ENCODE results near the gene SESN1.

SESN1 gene

GRCh38 chr6:109002051-109002697, 92.5 kb downstream of the SESN1 start:
- DNase-seq (ENCODE audit: low spot score) = no peak
- ChIA-PET POLR2A (ENCODE audit: low non-redundant PET) (no interaction called here), CTCF (no interaction called here)
- TF ChIP-seq, protein P1, sequence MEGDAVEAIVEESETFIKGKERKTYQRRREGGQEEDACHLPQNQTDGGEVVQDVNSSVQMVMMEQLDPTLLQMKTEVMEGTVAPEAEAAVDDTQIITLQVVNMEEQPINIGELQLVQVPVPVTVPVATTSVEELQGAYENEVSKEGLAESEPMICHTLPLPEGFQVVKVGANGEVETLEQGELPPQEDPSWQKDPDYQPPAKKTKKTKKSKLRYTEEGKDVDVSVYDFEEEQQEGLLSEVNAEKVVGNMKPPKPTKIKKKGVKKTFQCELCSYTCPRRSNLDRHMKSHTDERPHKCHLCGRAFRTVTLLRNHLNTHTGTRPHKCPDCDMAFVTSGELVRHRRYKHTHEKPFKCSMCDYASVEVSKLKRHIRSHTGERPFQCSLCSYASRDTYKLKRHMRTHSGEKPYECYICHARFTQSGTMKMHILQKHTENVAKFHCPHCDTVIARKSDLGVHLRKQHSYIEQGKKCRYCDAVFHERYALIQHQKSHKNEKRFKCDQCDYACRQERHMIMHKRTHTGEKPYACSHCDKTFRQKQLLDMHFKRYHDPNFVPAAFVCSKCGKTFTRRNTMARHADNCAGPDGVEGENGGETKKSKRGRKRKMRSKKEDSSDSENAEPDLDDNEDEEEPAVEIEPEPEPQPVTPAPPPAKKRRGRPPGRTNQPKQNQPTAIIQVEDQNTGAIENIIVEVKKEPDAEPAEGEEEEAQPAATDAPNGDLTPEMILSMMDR (conservative IDR thresholded peaks at IDR 0.05; ENCODE audit: low read depth) = no peak
- no peak overlapping the region for H3K27ac ChIP-seq

DNA sequence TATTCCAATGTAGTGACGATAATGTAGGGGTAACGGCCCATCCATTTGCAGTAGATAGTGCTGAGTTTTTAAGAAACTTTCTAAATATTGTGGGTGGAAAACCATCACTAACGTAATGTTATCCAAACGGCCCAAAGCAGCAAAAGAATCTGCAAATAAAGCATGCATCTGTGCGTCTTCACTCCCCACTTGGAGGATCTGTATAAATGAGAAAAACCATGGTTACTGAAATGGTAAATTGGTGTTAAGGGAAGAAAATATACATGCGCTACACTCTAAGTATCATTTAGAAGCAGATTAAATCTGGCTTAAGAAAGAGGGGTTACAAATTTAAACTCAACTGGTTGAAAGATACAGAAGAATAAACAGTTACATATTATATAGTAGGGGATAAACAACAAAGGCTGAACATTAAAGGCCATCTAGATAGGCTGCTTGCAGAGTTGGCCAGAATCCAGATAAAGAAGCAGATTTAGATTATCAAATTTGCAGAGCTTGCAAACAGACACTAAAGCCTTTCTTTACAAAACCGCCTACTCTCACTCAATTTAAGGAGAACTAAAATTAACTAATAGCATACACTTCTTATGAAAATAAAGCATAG, 93.3 kb downstream of the SESN1 start:
- DNase-seq (ENCODE audit: low spot score) = no peak
- ChIA-PET CTCF (no interaction called here), POLR2A (ENCODE audit: low non-redundant PET) (no interaction called here)
- TF ChIP-seq, protein P1 (conservative IDR thresholded peaks at IDR 0.05; ENCODE audit: low read depth) = no peak
- H3K27ac ChIP-seq = no peak overlapping the region

GRCh38 chr6:109000289-109000688, 94.4 kb downstream of the SESN1 start:
- TF ChIP-seq, protein P1 (conservative IDR thresholded peaks at IDR 0.05; ENCODE audit: low read depth) = no peak
- CTCF ChIA-PET = no interaction called here
- DNase-seq (ENCODE audit: low spot score) = no peak
- no peak overlapping the region for H3K27ac ChIP-seq
- POLR2A ChIA-PET (ENCODE audit: low non-redundant PET) = no interaction called here

DNA sequence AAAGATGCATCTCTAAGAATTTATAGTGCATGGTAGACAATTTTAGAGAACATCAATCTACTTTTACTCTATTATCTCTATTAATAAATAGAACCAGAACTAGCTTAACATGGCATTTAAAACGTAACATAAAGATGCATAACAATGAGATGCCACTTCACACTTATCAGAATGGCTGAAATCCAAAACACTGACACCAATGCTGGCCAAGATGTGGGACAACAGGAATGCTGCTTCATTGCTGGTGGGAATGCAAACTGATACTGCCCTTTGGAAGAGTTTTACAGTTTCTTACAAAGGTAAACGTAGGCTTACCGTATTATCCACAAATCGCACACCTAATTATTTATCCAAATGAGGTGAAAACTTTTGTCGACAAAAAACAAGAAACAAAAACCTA, 95.2 kb downstream of the SESN1 start:
- TF ChIP-seq, protein P1 (conservative IDR thresholded peaks at IDR 0.05; ENCODE audit: low read depth) = no peak
- CTCF ChIA-PET = interaction anchor here (0.5 kb wide), 1 partner anchor 8 kb away, joined by 4 read pairs; no protein-coding TSS in a partner anchor
- H3K27ac ChIP-seq = no peak overlapping the region
- POLR2A ChIA-PET (ENCODE audit: low non-redundant PET) = no interaction called here
- DNase-seq (ENCODE audit: low spot score) = no peak

GRCh38 chr6:108998485-108998884, 96.2 kb downstream of the SESN1 start:
- DNase-seq (ENCODE audit: low spot score) = no peak
- H3K27ac ChIP-seq = no peak overlapping the region
- TF ChIP-seq, protein P1 (conservative IDR thresholded peaks at IDR 0.05; ENCODE audit: low read depth) = no peak
- POLR2A ChIA-PET (ENCODE audit: low non-redundant PET) = no interaction called here
- CTCF ChIA-PET = no interaction called here

DNA sequence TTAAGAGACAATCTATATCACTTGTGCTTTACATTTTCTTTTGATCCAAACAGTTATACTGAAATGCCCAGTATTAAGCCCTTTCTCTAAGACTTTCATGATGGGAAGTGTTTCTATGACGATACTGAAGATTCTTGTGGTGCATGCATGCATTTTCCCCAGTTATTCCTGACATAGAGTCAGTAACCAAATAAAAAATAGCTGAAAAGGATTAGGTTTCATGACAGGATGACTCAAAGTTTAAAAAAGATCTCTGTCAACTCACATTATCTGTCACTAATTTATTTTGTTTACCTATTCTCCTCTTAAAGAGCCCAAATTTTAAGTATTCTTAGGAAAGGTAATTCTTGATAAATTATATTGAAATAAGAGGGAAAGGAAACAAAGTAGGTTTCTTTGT, 98.4 kb downstream of the SESN1 start:
- TF ChIP-seq, protein P1 (conservative IDR thresholded peaks at IDR 0.05; ENCODE audit: low read depth) = no peak
- POLR2A ChIA-PET (ENCODE audit: low non-redundant PET) = no interaction called here
- DNase-seq (ENCODE audit: low spot score) = no peak
- CTCF ChIA-PET = no interaction called here
- no peak overlapping the region for H3K27ac ChIP-seq

Measured in RWPE1 (cell line).